GM19240 (cell line): ENCODE measurements around the gene ZNF611.
A peak's percentile ranks its signal among the peaks of the same experiment; 100 is the strongest.
"Not testable (repeated sequence)": the region's sequence is repeated elsewhere in the genome, so short reads cannot be mapped to it uniquely, and the experiment has no call there.

Experiments used
- DNase-seq: peaks from one replicate; pipeline ENCODE4 v3.0.0; 2011; ENCODE audit warnings: low spot score; ENCODE audit not compliant: insufficient read length

Gene ZNF611

DNA sequence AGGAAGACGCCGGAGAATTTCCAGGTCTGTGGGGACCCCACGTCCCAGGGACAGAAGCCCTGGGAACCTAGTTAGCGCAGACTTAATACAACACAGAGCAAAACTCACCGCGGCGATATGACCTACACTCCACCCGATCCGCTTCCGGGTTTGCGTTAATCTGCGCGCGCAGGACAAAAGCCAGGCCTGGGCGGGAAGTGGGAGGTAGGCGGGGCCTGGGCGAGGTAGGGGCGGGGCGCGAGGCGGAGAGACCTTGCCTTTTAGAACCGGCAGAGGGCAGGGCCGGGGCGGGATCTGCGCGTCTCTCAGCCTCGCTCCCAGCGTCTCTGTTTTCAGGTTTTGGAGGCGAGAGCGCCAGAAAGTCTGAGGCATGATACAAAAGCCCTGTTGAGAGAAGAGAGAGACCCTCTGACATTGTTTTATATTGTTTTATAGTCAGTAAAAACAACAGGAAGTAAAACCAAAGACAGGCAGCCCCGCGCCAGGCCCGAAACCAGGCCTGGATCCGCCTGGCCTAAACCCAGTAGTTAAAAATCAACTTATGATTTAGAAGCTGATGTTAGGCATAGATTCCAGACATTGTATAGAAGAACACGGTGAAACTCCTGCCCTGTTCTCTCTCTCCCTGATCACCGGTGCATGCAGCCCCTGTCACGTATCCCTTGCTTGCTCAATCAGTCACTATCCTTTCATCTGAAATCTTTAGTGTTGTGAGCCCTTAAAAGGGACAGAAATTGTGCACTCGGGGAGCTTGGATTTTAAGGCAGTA lies at the start of gene ZNF611:
Gene ZNF611 (minus strand): TSS at position 152 of the 769 bp plus-strand sequence. CDS start 19,150 bp downstream, outside the sequence.
- DNase-seq = peak; percentile 89

DNA sequence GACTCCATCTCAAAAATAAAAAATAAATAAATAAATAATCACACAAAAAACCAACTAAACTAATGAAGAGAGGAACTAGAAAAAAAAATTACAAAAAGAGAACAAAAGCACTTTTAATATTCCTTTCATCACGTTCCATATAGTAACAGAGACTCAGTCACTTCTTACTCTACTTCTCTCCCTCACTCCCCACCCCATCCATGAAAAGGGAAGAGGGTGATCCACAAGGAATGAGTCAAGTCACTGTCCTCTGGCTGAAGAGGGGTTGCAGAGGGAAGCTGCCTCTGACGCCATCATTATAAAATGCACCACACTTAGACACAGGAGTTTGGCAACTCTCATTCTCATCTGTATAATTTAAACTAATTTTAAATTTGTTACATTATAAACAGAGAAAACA lies 48.0 kb upstream of the ZNF611 start:
- DNase-seq = not testable (repeated sequence)

DNA sequence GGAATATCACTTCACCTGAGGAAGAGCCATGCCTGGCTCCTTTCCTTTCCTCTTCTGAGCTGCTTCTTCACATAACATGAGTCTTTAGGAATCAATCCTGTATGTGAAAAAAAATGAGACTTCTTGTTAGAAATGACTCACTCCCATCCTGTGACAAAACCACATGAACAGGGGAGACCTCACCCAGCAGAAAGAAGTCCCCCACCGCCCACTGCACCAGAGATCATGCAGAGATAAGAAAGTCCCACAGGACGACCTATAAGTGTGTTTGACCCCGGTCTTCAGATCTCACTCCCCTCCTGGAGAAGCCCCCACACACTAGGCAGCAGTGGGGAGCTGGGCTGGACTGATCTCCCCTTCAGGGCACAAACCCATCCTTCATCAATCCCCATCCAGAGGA lies 44.0 kb upstream of the ZNF611 start:
- no peak for DNase-seq

DNA sequence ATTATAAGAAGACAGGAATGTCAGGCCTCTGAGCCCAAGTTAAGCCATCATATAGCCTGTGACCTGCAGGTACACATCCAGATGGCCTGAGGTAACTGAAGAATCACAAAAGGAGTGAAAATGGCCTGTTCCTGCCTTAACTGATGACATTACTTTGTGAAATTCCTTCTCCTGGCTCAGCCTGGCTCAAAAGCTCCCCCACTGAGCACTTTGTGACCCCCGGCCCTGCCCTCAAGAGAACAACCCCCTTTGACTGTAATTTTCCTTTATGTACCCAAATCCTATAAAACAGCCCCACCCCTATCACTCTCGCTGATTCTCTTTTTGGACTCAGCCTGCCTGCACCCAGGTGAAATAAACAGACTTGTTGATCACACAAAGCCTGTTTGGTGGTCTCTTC lies 21.6 kb upstream of the ZNF611 start:
- not testable (repeated sequence) for DNase-seq

DNA sequence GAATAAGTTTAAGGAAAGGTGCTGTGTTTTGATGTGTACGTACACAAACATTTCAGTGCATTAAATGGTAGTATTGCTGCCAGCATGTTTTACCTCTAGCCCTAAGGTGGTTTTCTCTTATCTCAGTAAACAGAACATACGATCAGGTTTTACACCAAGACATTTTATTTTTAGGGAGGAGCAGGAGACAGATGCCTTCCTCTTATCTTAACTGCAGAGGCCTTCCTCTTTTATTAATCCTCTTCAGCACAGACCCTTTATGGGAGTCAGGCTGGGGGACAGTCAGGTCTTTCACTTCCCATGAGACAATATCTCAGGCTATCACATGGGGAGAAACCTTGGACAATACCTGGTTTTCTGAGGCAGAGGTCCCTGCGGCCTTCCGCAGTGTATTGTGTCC lies 14.9 kb upstream of the ZNF611 start:
- no peak for DNase-seq

DNA sequence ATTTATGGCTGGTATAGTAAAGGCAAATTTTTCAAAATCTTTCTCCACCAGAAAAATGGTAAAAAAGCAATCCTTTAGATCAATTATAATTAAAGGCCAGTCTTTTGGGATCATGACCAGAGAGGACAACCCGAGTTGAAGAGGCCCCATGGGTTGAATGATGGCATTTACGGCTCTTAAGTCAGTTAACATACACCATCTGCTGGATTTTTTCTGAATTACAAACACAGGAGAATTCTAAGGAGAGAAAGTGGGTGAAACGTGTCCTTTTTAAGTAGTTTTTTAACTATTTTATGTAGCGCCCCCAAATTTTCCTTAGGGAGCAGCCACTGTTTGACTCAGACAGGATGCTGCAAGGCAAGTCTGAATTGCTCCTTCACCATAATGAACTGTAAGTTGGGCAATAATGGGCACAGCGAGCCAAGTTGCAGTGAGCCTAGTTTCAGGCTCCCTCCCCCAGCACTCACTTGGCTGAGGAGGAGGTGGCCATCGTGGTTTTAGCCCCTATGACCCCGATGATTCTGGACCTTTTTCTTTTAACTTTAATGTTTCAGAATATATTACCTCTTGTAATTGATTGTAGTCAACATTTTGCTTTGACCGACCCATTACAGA lies 13.6 kb upstream of the ZNF611 start:
- no peak for DNase-seq

DNA sequence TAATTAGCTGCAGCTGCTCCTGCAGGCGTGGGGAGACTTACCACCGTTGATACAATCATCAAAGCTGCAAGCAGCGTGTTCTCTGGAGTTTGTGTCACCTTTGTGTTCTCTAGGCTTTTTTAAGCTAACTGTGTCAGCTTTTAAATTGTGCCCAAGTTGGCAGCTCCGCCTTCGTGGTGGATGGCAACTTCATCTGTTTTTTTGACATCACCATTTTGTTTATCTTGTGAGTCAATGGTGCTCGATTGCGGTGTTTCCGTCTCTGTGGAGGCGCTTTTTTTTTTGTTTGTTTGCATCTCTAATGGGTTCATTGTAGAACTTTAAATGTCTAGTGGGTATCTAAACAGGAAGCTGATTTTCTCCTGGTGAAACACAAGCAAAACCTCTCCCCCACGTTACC lies 11.1 kb upstream of the ZNF611 start:
- DNase-seq = not testable (repeated sequence)

DNA sequence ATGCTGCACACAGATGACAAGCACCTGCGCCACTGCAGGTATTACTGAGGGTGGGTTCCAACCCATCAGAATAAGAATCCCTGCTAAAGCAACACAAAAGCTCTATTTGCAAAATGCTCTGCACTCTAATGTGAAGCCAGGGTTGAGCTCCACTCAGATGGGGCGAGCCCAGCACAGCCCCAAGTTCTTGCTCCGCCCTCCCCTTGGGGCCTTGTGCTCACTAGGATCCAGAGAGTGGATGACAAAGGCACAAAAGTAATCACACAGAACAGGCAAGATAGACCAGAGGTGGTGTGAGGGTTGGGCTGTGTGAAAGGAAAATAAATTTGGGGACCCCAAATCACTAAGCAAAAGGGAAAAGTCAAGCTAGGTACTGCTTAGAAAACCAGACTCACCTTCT lies 8.2 kb upstream of the ZNF611 start:
- no peak for DNase-seq

DNA sequence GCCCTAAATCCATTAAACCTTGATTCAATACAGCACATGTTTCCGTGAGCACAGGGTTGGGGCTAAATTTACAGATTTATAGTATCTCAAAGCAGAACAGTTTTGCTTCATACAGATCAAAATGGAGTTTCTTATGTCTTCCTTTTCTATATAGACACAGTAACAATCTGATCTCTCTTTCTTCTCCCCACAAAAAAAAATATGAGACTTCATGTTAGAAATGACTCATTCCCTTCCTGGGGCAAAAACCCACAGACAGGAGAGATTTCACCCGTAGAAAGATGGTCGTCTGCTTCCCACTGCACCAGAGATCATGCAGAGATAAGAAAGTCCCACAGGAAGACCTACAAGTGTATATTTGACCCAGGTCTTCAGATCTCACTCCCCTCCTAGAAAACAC lies 7.7 kb upstream of the ZNF611 start:
- DNase-seq = no peak

DNA sequence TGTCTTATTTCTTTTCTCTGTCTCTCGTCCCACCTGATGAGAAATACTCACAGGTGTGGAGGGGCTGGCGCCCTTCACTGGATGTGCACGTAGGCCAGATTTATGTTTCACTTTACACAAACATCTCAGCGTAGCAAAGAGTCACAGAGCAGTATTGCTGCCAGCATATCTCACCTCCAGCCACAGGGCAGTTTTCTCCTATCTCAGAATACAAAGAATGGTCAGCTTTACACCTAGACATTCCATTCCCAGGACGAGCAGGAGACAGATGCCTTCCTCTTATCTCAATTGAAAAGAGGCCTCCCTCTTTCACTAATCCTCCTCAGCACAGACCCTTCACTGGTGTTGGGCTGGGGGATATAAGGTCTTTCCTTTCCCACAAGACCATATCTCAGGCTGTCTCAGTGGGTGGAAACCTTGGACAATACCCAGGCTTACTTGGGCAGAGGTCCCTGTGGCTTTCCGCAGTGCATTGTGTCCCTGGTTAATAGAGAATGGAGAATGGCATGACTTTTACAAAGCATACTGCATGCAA lies 7.2 kb upstream of the ZNF611 start:
- no peak for DNase-seq

DNA sequence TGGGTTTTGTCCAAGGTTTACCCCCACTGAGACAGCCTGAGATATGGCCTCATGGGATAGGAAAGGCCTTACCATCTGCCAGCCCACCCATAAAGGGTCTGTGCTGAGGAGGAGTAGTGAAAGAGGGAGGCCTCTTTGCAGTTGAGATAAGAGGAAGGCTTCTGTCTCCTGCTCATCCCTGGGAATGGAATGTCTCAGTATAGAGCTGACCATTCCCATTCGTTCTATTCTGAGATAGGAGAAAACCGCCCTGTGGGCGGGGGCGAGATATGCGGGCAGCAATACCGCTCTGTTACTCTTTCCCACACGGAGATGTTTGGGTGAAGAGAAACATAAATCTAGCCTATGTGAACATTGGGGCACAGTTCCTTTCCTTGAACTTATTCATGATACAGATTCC lies 6.5 kb upstream of the ZNF611 start:
- DNase-seq = not testable (repeated sequence)

DNA sequence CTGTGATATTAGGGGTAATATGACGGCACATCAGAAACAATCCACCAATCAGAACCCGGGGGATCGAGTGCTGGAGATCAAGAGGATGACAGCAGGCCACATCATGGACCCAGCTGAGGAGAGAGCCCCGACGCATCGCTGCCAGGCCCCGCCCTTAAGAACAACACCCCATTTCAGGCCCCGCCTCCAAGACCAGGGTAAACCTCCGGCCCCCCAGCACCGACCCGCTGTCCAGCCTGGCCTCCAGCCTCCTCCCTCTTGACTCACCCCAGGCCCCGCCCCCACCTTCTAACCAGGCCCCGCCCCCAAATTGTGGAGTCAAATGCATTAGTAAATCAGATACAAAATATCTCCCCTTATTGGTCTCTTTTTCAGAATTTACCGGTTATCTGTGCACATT lies 4.7 kb upstream of the ZNF611 start:
- DNase-seq = no peak

DNA sequence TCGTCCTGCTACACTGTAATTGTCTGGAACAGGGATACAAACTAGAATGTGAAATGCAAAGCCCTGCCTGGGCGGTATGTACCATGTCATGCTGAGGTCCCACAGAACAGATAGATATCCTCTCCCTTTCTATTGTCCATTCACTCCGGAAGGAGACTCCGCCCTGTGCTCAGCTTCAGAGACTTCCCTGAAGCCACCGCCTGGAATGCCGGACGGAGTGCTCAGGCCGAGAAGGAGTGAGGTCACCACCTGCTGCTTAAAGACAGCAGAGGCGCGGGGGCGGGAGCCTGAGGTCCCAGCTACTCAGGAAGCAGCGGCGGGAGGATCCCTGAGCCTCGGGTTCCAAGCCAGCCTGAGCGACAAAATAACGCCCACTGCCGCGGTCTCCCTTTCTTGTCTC lies 890 bp upstream of the ZNF611 start:
- DNase-seq = no peak

DNA sequence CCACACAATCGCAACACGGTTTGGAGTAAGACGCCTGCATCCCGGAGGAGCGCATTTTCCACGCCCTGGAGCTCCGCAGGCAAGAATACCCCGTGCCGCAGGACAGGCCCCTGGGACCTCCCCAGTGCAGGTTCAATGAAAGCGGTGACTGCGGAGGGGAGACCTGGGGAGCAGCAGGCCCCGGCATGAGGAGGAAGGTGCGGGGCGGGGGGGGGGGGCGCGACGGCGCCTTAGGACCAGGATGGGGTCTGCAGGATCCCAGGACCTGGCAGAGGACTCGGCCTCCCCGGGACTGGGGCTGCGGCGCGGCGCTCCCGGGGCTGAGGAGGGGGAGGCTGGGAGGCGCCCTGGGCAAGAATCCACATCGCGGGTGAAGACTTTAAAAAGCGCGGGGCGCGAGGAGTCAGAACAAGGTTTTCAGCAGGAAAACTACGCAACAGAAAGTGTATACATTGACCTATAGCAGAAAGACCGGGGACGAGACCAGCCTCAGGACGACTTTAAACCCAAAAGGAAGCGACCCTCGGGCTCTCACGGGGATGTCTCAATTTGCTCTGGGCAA lies 432 bp downstream of the ZNF611 start:
- DNase-seq = peak; percentile 8

DNA sequence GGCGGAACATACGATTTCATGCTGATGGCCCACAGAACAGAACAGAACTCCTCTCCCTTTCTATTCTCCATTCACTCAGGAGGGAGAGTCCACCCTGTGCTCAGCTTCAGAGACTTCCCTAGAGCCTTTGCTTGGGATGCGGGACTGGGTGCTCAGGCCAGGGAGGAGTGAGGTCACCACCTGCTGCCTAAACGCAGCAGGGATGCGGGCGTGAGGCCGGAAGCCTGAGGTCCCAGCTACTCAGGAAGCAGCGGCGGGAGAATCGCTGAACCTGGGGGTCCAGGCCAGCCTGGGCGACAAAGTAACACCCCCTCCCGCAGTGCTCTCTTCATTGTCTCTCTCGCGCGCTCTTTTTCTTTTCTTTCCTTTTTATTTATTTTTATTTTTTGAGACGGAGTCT lies 8.8 kb downstream of the ZNF611 start:
- DNase-seq = not testable (repeated sequence)

DNA sequence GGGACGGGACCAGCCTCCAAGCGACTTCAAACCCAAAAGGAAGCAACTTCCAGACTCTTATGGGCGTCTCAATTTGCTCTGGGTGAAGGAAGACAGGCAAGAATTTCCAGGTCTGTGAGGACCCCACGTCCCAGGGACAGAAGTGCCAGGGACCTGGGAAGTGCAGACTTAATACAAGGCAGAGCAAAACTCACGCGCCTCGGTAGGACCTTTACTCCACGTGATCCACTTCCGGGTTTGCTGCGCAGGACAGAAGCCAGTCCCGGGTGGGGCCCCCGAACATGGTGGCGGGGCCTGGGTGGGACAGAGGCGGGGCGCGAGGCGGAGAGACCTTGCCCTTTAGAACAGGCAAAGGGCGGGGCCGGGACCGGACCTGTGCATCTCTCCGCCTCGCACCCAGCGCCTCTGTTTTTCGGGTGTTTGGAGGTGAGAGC lies 9.3 kb downstream of the ZNF611 start:
- DNase-seq = no peak

DNA sequence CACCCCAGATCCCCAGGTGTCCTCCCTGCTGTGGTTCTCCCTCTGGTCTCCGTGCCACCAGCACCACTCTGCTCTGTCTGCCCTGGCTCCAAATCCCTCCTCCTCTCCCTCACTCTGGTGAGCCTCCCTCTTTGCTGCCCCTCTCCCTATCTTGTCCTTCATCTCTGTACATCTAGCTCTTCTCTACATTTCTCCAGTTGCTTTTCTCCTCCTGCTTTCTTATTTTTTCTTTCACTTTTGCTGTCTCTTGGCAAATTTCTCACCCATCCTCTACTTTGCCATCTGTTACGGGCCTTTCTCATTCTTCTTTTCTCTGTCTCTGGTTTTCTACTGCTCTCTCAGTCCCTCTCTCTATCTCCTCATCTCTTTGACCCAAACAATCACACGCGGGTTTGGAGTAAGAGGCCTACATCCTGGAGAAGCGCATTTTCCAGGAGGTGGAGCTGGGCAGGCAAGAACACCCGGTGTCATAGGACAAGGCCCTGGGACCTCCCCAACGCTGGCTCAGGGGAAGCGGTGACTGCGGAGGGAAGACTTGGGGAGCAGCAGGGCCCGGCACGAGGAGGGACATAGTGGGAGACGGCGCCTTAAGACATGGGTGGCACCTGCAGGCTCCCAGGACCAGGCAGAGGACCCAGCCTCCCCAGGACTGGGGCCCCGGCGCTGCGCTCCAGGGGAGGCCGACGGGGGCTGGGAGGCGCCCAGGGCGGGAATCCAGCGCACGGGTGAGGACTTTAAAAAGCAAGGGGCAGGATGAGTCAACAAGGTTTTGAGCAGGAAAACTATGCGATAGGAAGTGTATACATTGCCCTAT lies 9.9 kb downstream of the ZNF611 start:
- DNase-seq = no peak

DNA sequence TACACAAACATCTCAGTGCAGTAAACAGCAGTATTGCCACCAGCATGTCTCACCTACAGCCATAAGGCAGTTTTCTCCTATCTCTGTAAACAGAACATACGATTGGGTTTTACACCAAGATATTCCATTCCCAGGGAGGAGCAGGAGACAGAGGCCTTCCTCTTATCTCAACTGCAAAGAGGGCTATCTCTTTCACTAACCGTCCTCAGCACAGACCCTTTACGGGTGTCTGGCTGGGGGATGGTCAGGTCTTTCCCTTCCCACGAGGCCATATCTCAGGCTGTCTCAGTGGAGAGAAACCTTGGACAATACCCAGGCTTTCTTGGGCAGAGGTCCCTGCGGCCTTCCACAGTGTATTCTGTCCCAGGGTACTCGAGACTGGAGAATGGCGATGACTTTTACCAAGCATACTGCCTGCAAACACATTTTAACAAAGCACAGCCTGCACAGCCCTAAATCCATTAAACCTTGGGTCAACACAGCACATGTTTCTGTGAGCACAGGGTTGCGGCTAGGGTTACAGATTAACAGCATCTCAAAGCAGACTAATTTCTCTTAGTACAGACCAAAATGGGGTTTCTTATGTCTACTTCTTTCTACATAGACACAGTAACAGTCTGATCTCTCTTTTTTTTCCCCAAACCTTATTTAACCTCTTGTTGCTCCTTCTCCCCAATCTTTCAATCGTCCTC lies 10.8 kb downstream of the ZNF611 start:
- not testable (repeated sequence) for DNase-seq

DNA sequence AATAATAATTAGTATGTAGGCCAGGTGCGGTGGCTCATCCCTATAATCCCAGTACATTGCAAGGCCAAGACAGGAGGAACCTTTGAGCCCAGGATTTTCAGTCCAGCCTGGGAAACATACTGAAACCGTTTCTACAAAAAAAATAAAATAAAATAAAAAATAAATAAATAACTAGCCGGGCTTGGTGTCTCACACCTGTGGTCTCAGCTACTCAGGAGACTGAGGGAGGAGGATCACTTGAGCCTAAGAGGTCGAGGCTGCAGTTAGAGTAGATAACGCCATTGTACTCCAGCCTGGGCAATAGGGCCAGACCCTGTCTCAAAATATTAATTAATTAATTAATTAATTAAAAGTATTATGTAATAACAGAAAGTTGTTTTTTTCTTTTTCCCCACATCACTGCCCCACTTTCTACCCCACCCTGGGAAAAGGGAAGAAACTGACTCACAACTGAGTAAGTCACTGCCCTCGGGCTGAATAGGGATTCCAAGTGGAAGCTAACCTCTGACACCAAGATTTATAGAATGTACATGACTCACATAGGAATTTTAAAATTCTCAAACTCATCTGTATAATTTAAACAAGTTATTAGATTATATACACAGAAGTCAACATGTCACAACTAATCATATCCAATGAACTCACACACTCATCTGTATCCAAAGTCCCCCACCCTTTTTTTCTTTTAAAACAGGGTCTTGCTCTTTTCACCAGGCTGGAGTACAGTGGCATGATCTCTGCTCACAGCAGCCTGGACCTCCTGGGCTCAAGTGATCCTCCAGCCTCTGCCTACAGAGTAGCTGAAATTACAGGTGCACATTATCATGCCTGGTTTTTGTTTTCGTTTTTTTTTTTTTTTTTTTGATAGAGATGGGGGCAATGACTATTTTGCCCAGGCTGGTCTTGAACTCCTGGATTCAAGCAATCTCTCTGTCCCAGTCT lies 12.5 kb downstream of the ZNF611 start:
- no peak for DNase-seq

DNA sequence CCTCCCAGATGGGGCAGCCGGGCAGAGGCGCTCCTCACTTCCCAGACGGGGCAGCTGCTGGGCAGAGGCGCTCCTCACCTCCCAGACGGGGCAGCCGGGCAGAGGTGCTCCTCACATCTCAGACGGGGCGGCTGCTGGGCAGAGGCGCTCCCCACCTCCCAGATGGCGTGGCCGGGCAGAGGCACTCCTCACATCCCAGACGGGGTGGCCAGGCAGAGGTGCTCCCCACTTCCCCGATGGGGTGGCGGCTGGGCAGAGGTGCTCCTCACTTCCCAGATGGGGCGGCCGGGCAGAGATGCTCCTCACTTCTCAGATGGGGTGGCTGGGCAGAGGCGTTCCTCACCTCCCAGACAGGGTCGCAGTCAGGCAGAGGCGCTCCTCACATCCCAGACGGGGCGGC lies 14.3 kb downstream of the ZNF611 start:
- DNase-seq = not testable (repeated sequence)
